Panc1 (cell line): Measurements from ENCODE around the gene NOXA1. TPM values are rescaled to one million over a fixed set of nuclear protein-coding genes. Genes with fewer than 3 reads are reported as not detected.

ENCODE experiments used
- ATAC-seq: fragments of 200-7000 bp; cut with Tn5 transposase; 2 replicates; pipeline ENCODE4 v1.9.1; 2020; ENCODE audit warnings: mild to moderate bottlenecking, moderate library complexity
- BruUV-seq: library from RNA; stranded (reverse); fragments of 400-500 nt; replicated peaks from 2 replicates; lab custom pipeline; 2021; lab: Mats Ljungman, UMichigan
- CTCF ChIA-PET: fragments of 300-600 bp; sonication (Branson Sonifier 250); formaldehyde crosslinking; loops from one replicate; lab custom pipeline; 2022; ENCODE audit warnings: antibody characterized with exemption; lab: Charles Lee
- POLR2A ChIA-PET: fragments of 300-600 bp; sonication (Branson Sonifier 250); formaldehyde crosslinking; loops from one replicate; lab custom pipeline; 2022; ENCODE audit warnings: antibody characterized with exemption; lab: Charles Lee
- DNase-seq: peaks from one replicate; pipeline ENCODE4 v3.0.0-alpha.2; 2010; ENCODE audit warnings: low read depth, low spot score
- H3K27ac ChIP-seq: 2 replicates; pipeline ENCODE4 v1.5.1; 2011; ENCODE audit warnings: mild to moderate bottlenecking, low read length, inconsistent platforms
- H3K27me3 ChIP-seq: fragments of 200-500 bp; sonication (Bioruptor generic); 2 replicates; pipeline ENCODE4 v1.6.0; 2014; ENCODE audit warnings: low read length, inconsistent platforms; ENCODE audit not compliant: control insufficient read depth, insufficient read depth
- H3K36me3 ChIP-seq: fragments of 200-500 bp; sonication (Bioruptor generic); 2 replicates; pipeline ENCODE4 v1.5.1; 2014; ENCODE audit warnings: inconsistent platforms, mild to moderate bottlenecking, low read length, moderate library complexity; ENCODE audit not compliant: control insufficient read depth, insufficient read depth
- H3K4me1 ChIP-seq: 2 replicates; pipeline ENCODE4 v1.5.1; 2011; ENCODE audit warnings: inconsistent platforms, mild to moderate bottlenecking, low read length, moderate library complexity; ENCODE audit not compliant: control insufficient read depth, insufficient read depth
- H3K4me3 ChIP-seq, 2 experiments: 2 replicates each; pipeline ENCODE4 v1.5.1; 2011 to 2012; ENCODE audit warnings: low read depth in 2 of 2, low read length in 2 of 2, mild to moderate bottlenecking in 2 of 2, inconsistent platforms in 1 of 2, moderate library complexity in 1 of 2
- H3K9me3 ChIP-seq: fragments of 200-500 bp; sonication (Bioruptor generic); 2 replicates; pipeline ENCODE4 v1.5.1; 2014; ENCODE audit warnings: low read depth, mild to moderate bottlenecking, inconsistent platforms, low read length, moderate library complexity; ENCODE audit not compliant: control insufficient read depth, insufficient read depth
- POLR2AphosphoS5 ChIP-seq: IDR thresholded peaks from 2 replicates; pipeline ENCODE4 v1.6.1; 2012; ENCODE audit warnings: mild to moderate bottlenecking, low read depth, low read length, moderate library complexity
- SIN3A ChIP-seq: IDR thresholded peaks from 2 replicates; pipeline ENCODE4 v1.6.1; 2012; ENCODE audit warnings: low read depth, mild to moderate bottlenecking, low read length, moderate library complexity, borderline replicate concordance; ENCODE audit not compliant: insufficient read depth
- TCF7L2 ChIP-seq: IDR thresholded peaks from 2 replicates; pipeline ENCODE4 v1.6.1; 2011; ENCODE audit warnings: mild to moderate bottlenecking, low read depth, low read length, inconsistent platforms
- in situ Hi-C: cut with HindIII; loops from 2 replicates; pipeline ENCODE4 v1.10.0; 2016; ENCODE audit warnings: low sequenced_read_pairs, low pct_unique_long_range_greater_than_20kb
- intact Hi-C: fragments of 100-400 bp; cut with micrococcal nuclease; formaldehyde crosslinking; loops from one replicate; pipeline ENCODE4 v1.10.0; 2022; ENCODE audit not compliant: unreplicated experiment
- total RNA-seq: library from RNA; stranded (reverse); gene quantifications from one replicate; pipeline ENCODE4 v1.2.1, GENCODE V29; 2021; ENCODE audit not compliant: unreplicated experiment
- TF ChIP-seq, protein P1 (sequence below), 2 experiments: IDR thresholded peaks; 2 replicates each; pipeline ENCODE4 v1.6.1; 2011 to 2012; ENCODE audit warnings: low read depth in 2 of 2, control low read depth in 1 of 2, low read length in 1 of 2, mild to moderate bottlenecking in 1 of 2, moderate library complexity in 1 of 2; ENCODE audit not compliant: insufficient read depth in 1 of 2

Gene NOXA1
- total RNA-seq, 1 experiment from 2014 or later = 3.7 TPM

DNA sequence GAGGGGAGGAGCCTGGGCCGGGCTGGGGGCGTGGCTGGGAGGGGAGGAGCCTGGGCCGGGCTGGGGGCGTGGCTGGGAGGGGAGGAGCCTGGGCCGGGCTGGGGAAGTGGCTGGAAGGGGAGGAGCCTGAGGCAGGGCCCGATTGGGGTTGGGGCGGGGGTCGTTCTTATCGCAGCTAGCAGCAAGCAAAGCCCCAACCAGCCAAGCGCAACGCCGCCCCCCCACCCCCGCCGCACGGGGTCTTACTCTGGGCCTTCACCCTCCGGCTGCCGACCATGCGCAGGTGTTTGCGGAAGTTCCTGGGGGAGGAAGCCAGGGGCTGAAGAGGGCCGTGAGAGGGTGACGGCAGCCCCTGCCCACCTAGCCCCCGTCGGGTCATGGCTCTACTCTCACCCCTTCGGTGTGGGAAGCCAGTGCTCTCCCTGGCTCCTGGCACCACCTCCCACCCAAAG lies 31.0 kb downstream of the NOXA1 start:
- CTCF ChIA-PET = no interaction called here
- intact Hi-C loops (no loop called here), in situ Hi-C loops (no loop called here)
- BruUV-seq = no TSS peak
- ATAC-seq (no peak), DNase-seq (no peak)
- Histone ChIP-seq H3K36me3 (no peaks in the 10 kb centered on the region; the same call in 1 of the 2 replicates), H3K27ac (peak overlapping the region; percentile 54), H3K4me1 (peaks cover 23% of the 10 kb centered on the region), H3K9me3 (no peaks in the 10 kb centered on the region), H3K27me3 (no peaks in the 10 kb centered on the region), H3K4me3 (no peak overlapping the region)
- POLR2A ChIA-PET = no interaction called here
- TF ChIP-seq TCF7L2 (no peak), POLR2AphosphoS5 (no peak)
- TF ChIP-seq, protein P1, sequence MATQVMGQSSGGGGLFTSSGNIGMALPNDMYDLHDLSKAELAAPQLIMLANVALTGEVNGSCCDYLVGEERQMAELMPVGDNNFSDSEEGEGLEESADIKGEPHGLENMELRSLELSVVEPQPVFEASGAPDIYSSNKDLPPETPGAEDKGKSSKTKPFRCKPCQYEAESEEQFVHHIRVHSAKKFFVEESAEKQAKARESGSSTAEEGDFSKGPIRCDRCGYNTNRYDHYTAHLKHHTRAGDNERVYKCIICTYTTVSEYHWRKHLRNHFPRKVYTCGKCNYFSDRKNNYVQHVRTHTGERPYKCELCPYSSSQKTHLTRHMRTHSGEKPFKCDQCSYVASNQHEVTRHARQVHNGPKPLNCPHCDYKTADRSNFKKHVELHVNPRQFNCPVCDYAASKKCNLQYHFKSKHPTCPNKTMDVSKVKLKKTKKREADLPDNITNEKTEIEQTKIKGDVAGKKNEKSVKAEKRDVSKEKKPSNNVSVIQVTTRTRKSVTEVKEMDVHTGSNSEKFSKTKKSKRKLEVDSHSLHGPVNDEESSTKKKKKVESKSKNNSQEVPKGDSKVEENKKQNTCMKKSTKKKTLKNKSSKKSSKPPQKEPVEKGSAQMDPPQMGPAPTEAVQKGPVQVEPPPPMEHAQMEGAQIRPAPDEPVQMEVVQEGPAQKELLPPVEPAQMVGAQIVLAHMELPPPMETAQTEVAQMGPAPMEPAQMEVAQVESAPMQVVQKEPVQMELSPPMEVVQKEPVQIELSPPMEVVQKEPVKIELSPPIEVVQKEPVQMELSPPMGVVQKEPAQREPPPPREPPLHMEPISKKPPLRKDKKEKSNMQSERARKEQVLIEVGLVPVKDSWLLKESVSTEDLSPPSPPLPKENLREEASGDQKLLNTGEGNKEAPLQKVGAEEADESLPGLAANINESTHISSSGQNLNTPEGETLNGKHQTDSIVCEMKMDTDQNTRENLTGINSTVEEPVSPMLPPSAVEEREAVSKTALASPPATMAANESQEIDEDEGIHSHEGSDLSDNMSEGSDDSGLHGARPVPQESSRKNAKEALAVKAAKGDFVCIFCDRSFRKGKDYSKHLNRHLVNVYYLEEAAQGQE (IDR thresholded peaks at IDR 0.05; ENCODE audit: insufficient read depth in 1 of 2, low read depth in 2 of 2, low read length in 1 of 2) = no peak

DNA sequence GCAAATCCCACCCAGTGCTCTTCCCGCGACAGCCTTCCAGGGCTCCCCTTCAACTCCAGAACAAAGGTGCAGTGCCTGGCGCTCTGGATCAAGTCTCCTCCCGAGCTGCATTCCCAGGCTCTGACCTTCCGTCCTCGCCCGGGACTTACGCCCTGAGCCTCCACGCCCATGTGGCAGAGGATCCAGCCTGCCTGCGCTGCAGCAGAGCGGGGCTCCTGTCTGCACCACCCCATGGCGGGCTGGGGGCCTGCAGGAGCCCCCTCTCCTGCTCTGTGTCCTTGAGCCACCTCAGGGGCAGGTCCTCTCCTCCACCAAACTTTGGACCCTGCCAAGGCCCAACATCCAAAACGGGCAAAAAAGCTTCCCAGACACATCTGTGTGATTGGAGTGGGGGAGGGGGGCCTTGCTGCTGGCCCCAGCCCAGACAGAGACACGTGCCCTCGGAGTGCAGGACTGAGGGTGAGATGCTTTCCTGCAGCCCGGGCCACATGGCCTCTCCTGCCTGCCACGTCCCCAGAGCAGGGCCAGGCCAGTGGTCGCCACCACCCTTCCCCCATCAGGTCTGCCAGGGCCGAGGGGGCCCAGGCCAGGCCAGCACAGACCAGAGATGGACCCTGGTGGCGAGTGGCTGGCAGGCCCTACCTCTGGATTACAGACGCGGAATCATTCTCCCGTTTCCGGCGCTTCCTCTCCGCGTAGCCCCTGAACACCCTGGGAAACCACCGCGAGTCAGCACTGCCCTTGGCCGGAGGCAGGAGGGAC lies 31.6 kb downstream of the NOXA1 start:
- Histone ChIP-seq H3K9me3 (no peaks in the 10 kb centered on the region), H3K27me3 (no peaks in the 10 kb centered on the region), H3K27ac (peak overlapping the region; percentile 54), H3K4me1 (peaks cover 28% of the 10 kb centered on the region), H3K36me3 (no peaks in the 10 kb centered on the region; the same call in 1 of the 2 replicates), H3K4me3 (no peak overlapping the region)
- in situ Hi-C loops = no loop called here
- POLR2A ChIA-PET = no interaction called here
- no peak for DNase-seq
- CTCF ChIA-PET = no interaction called here
- no peak; the same call in 1 of the 2 replicates for ATAC-seq
- TF ChIP-seq TCF7L2 = no peak
- no peak for TF ChIP-seq POLR2AphosphoS5
- TF ChIP-seq SIN3A = no peak
- TF ChIP-seq, protein P1 (IDR thresholded peaks at IDR 0.05; ENCODE audit: insufficient read depth in 1 of 2, low read depth in 2 of 2, low read length in 1 of 2) = no peak
- intact Hi-C loops = no loop called here
- no TSS peak for BruUV-seq
